CD1c-positive myeloid dendritic cell (primary cell): ENCODE measurements around the gene GAK.

Experiments used
- DNase-seq: peaks from one replicate; pipeline ENCODE4 v3.0.0-alpha.2; 2016; ENCODE audit errors: extremely low spot score

The GAK gene

DNA sequence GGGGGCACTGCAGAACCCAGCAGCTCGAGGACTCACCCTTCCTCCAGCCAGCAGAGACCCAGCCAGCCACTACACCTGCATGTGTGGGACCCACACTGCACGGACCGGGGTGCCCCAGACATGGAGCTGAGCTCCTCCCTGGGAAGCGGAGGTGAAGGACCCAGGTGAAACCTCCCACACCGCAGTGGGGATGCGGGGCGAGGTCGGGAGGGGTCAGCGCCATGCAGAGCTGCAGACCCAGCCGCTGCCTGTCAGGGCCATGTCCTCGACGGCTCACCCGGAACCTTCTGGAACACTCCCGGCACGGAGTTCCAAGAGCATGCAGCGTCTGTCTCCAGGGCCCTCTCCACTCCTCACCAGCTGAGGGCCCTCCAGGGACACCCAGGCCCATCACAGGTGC is 42.6 kb downstream of the GAK start:
- DNase-seq = no peak

DNA sequence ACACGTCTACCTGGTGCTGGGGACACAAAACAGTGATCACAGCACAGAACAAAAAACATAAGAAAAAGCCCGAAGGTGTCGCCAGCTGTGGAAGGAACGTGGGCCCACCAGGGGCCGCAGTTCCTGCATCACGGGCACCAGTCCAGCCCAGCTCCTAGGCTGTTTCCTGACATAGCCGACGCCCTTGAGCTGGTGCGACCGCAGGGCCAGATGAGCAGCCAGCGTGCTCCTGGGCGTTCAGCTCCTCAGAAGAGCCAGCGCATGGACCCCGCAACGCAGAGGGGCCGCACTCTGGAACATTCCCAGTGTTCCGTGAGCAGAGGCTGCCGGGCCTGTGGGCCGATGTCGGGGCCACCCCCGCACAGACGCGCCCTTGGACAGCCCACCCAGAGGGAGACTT is 44.1 kb downstream of the GAK start:
- DNase-seq = no peak

DNA sequence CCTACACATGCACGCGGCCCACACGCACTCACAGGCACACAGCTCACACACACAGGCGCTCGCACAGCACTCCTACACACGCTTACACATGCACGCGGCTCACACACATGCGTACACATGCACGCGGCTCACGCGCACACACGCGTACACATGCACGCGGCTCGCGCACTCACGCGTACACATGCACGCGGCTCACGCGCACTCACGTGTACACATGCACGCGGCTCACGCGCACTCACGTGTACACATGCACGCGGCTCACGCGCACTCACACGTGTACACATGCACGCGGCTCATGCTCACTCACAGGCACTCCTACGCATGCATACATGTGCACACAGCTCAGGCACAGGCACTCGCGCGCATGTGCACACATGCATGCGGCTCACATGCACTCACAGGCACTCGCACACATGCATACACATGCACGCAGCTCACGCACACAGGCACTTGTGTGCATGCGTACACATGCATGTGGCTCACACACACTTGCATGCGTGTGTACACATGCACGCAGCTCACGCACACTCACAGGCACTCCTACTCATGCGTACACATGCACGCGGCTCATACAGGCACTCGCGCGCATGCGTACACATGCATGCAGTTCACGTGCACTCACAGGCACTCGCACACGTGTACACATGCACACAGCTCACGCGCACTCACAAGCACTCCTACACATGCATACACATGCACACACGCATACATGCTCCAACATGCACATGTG is 44.9 kb downstream of the GAK start:
- no peak for DNase-seq

DNA sequence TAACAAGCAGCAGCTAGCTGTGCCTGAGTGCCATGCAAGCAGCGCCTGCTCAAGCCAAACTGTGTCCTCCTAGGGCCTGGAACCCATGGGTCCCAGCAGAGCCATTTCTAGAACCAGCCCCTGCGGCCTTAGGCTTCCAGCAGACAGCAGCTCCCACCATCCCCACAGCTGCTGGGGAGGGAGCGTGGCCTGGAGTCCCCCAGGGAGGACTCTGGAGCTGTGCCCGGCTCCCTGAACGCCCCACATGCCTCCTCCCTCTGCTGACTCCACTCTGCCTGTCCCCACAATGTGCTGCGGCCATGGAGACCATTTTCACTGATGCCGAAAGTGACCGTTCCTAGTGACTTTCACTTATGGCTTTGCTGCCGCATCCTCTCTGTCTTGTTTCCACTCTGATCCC is 45.9 kb downstream of the GAK start:
- no peak for DNase-seq

DNA sequence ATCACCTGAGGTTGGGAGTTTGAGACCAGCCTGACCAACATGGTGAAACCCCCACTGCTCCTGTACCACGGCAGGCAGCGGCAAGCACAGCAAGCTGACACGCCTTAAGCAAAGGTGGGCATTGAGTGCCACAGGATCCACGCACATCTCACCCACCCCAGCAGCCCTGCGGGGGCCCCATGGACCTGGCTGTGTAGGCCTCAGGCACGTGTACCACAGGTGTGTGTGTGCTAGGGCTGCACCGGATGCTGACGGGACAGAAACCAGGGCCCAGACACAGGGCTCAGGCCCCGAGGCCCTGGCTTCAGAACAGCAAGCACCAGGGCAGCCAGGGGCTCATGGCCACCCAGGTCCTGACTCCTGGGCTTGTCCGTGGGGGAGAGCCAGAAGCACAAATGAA is 46.8 kb downstream of the GAK start:
- no peak for DNase-seq

DNA sequence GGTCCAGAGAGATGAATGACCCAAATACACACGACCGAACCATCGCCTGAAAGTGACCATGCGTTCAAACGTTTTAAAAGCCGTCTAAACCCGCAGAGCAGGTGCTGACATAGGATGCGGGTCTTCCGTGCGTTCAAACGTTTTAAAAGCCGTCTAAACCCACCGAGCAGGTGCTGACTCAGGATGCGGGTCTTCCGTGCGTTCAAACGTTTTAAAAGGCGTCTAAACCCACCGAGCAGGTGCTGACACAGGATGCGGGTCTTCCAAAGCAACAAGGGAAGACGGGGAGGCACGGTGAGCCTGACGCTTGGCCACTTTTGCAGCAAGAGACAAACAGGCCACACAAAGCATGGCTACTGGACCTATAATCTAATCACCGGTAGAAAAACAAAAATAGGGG is 47.2 kb downstream of the GAK start:
- no peak for DNase-seq

- DNase-seq = no peak
Observed at GRCh38 chr4:884259-884658, 47.9 kb downstream of the GAK start.

- DNase-seq = no peak
Observed at GRCh38 chr4:883377-884095, 48.6 kb downstream of the GAK start.

GRCh38 chr4:882646-883045 is 49.5 kb downstream of the GAK start:
- DNase-seq = no peak

GRCh38 chr4:881709-882108 is 50.4 kb downstream of the GAK start:
- DNase-seq = no peak

- DNase-seq = no peak
Observed at GRCh38 chr4:880684-881405, 51.3 kb downstream of the GAK start.

- DNase-seq = peak; percentile 1
Observed at GRCh38 chr4:879729-880077, 52.4 kb downstream of the GAK start.

DNA sequence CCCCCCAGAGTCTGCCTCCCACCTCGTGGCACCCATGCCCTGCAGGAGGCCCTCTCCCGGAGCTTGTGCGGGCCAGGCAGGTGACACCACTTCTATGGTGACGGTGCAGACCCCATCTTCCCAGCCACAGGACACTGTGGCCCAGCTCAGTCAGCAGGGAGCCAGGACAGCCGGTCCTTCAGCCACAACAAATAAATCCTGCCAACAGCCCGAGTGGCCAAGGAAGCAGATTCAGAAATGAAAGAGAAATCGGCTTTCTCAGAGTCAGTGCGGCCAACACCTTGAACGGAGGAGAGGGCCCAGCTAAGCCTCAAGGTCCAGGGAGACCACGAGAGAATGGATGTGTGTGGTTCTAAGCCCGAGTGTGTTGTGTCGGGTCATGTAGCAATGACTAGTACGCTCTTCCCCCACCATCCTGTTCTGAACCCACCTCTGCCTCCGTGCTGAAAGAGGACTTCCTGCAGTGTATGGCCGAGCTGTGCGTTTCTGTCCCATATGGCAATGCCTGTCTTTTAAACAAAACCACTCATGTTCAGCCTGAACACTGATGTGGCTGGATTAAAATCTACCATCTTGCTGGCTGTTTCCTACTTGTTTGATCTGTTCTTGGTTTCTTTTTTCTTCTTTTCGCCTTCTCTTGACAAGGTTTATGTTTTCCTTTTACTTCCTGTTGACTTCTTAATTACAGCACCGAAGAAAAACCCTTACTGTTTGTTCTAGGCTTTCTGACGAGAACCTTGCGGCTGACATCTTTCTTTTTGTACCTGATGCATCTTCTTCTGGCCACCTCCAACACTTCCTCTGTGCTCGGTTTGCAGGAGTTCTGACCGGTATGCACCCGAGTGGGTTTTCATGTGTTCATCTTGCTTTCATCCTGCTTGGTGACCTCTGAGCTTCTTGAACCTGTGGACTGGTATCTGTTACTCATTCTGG is 53.1 kb downstream of the GAK start:
- no peak for DNase-seq

DNA sequence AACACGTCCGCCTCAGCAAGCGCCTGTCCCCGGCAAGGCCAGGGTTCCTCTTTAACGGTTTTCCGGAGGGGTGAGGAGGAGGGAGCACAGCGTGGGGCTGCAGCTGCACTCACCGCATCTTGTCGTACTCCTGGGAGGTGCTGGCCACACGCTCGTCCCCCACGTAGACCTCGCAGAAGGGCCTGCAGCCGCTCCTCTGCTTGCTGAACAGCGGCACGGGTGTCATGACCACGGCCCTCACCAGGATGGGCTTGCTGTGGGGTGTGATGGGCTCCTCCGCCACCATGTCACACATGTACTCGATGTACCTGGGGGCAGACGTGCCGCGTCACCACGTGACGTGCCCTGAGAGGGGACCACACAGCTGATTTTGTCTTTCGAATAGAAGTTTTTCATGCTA is 54.6 kb downstream of the GAK start:
- DNase-seq = no peak

GRCh38 chr4:876780-877179 is 55.3 kb downstream of the GAK start:
- no peak for DNase-seq

GRCh38 chr4:875818-876423 is 56.2 kb downstream of the GAK start:
- no peak for DNase-seq

DNA sequence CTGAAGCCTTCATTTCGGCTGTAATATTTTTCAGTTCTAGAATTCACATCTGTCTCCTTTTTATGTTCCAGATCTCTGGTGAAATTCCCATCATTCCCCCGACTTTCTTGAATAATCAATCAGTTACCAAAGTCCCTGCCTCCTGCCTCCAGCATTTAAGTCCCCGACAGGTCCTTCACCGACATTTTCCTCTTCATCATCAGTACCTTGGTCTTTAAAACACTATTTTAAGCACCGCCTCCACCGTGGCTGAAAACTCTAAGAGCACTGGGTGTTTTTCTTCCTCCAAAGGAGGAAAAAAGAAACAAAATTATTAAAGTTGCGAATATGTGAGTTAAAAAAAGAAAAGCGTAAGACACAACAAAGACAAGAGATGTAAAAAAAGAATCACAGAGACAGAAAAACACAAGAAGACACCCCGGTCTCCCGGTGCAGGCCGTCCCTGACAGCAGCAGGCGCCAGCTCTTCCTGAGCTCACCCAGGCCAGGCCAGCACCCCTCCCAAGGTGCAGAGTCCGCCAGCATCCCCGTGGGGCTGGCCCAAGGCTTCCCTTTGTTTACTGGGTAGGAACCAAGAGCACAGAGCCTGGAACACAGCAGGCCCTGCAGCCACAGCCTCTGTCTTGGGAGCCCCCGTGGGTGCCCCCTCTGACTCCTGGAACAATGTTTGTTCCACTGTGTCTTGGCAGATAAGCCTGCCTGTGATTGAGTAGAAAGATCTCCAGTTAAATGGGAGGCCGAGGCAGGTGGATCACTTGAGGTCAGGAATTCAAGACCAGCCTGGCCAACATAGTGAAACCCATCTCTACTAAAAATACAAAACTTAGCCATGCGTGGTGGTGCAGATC is 56.9 kb downstream of the GAK start:
- DNase-seq = no peak

DNA sequence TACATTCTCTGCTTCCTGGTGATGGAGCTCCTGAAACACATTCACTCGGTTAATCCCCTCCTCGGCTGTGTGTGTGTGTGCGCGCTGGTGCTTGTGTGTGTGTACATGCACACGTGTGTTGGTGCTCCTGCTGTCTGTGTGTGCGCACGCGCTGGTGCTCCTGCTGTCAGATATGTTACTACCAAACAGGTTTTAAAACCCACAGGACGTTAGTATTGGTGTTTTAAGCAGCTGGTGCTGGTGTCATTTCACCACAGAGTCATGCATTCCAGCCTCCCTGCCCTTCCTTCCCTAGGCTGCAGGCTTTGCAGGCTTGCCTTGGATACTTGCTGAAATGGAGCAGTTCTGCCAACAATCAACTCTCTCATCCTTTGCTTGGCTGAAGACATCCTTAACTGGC is 58.1 kb downstream of the GAK start:
- no peak for DNase-seq

DNA sequence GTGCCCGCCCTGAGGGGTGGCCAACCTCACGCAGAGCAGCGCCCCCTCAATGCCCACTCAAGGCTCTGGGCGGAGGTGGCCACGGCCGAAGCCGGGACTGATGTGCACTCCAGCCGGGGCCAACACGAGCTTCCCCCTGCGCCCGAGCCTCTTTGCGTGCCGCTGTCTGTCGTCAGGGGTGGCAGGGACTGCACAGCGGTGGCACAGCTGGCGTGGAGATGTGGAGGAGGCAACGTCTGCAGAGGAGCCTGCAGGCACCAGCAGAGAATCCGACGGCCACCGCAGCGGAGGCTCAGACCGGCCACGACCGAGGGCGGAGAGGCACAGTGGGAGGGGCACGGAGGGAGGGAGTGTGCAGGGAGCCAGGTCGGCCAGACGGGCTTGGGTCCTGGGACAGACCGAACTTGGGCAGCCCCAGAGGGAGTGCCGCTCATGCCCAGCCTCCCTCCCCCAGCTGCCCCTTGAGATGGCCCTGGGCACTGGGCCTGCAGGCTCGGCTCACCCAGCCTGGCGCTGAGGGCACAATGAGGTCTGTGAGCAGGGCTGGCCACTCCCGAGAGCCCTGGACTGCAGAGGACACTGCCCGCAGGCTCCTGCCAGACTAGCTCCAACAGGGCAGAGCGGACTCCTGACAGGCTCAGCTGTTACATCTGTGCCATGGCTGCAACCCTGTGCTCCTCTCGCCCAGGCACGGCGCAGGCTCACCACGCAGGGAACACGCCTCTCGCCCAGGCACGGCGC is 59.7 kb downstream of the GAK start:
- no peak for DNase-seq

DNA sequence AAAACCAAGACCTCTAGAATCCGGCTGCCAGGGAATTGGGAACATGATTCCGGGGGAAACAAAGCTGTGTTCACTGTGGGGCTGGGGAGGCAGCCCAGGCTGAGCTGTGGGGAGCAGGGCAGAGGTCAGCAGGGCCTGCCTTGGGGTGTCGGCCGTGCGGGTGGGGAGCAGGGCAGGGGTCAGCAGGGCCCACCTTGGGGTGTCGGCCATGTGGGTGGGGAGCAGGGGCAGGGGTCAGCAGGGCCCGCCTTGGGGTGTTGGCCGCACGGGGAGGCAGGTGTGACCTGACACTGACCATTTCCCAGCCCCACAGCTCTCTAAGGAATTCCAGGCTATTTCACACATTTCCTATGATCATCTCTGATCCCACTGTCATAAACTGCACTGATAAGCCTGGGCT is 60.6 kb downstream of the GAK start:
- no peak for DNase-seq
